Stimulated activated CD8-positive, alpha-beta memory T cell treated with anti-CD3 and anti-CD28 coated beads, Interleukin-4, amount 100 ng/mL, for 48 hours (primary cell): Measurements from ENCODE around the gene ABHD11.

ENCODE experiments used
- DNase-seq: peaks from one replicate; pipeline ENCODE4 v3.0.0-alpha.2; 2020

ABHD11 gene

GRCh38 chr7:73700581-73701134, 37.9 kb downstream of the ABHD11 start:
- no peak for DNase-seq

GRCh38 chr7:73700069-73700423, 38.6 kb downstream of the ABHD11 start:
- no peak for DNase-seq

- no peak for DNase-seq
Observed at GRCh38 chr7:73699370-73700068, 39.1 kb downstream of the ABHD11 start.

GRCh38 chr7:73698410-73698809, 40.2 kb downstream of the ABHD11 start:
- no peak for DNase-seq

GRCh38 chr7:73696372-73696771, 42.2 kb downstream of the ABHD11 start:
- no peak for DNase-seq

GRCh38 chr7:73690646-73691045, 48.0 kb downstream of the ABHD11 start:
- DNase-seq: no peak

GRCh38 chr7:73688288-73688687, 50.3 kb downstream of the ABHD11 start:
- no peak for DNase-seq
